ENCODE data around the gene IRF2BPL. TPM values are rescaled to one million over a fixed set of nuclear protein-coding genes. Genes with fewer than 3 reads are reported as not detected.

IRF2BPL gene
- polyA plus RNA-seq, 2 donors, result 3.5 to 9.5 TPM

- H3K27me3 ChIP-seq (ENCODE audit: control insufficient read depth in 1 of 2, insufficient read depth in 2 of 2, low read length in 2 of 2), result no peaks in the 10 kb centered on the region
- H3K4me1 ChIP-seq (ENCODE audit: control insufficient read depth in 2 of 2, insufficient read depth in 2 of 2, low read length in 1 of 2), result peaks cover 0 to 17% of the 10 kb centered on the region in 2 donors
- WGBS, 2 donors, result 32% methylated on average over 10 of the region's 10 CpGs
- H3K9me3 ChIP-seq (ENCODE audit: control insufficient read depth in 2 of 2, insufficient read depth in 1 of 2, low read depth in 1 of 2, low read length in 1 of 2), result no peaks in the 10 kb centered on the region
- peak overlapping the region; percentile 92 to 93 for H3K27ac ChIP-seq (ENCODE audit: low read depth in 2 of 2, low read length in 1 of 2)
- H3K4me3 ChIP-seq (ENCODE audit: low read depth in 1 of 2, low read length in 2 of 2), result no peak overlapping the region
- no peaks in the 10 kb centered on the region for H3K36me3 ChIP-seq (ENCODE audit: control insufficient read depth in 2 of 2, insufficient read depth in 2 of 2, low read length in 1 of 2)
These were observed 14.9 kb upstream of the IRF2BPL start for GRCh38 chr14:77043177-77043983.

- H3K36me3 ChIP-seq (ENCODE audit: control insufficient read depth in 2 of 2, insufficient read depth in 2 of 2, low read length in 1 of 2), result no peaks in the 10 kb centered on the region
- peak overlapping the region; percentile 76 to 93 for H3K27ac ChIP-seq (ENCODE audit: low read depth in 2 of 2, low read length in 1 of 2)
- no peaks in the 10 kb centered on the region for H3K9me3 ChIP-seq (ENCODE audit: control insufficient read depth in 2 of 2, insufficient read depth in 1 of 2, low read depth in 1 of 2, low read length in 1 of 2)
- H3K4me1 ChIP-seq (ENCODE audit: control insufficient read depth in 2 of 2, insufficient read depth in 2 of 2, low read length in 1 of 2), result peaks cover 0 to 20% of the 10 kb centered on the region in 2 donors
- WGBS, 2 donors, result 28 to 31% methylated on average over 14 of the region's 14 CpGs
- H3K27me3 ChIP-seq (ENCODE audit: control insufficient read depth in 1 of 2, insufficient read depth in 2 of 2, low read length in 2 of 2), result no peaks in the 10 kb centered on the region
- H3K4me3 ChIP-seq (ENCODE audit: low read depth in 1 of 2, low read length in 2 of 2), result no peak overlapping the region
These were observed 13.5 kb upstream of the IRF2BPL start for GRCh38 chr14:77041881-77042545.

GRCh38 chr14:77040741-77041653 lies 12.5 kb upstream of the IRF2BPL start:
- peak overlapping the region; percentile 17 to 25 for H3K4me3 ChIP-seq (ENCODE audit: low read depth in 1 of 2, low read length in 2 of 2)
- whole genome bisulfite sequencing, 2 donors, result 23 to 27% methylated on average over 23 of the region's 23 CpGs
- H3K27ac ChIP-seq (ENCODE audit: low read depth in 2 of 2, low read length in 1 of 2), result peak overlapping the region; percentile 93 to 97
- H3K9me3 ChIP-seq (ENCODE audit: control insufficient read depth in 2 of 2, insufficient read depth in 1 of 2, low read depth in 1 of 2, low read length in 1 of 2), result no peaks in the 10 kb centered on the region
- peaks cover 0 to 20% of the 10 kb centered on the region in 2 donors for H3K4me1 ChIP-seq (ENCODE audit: control insufficient read depth in 2 of 2, insufficient read depth in 2 of 2, low read length in 1 of 2)
- H3K27me3 ChIP-seq (ENCODE audit: control insufficient read depth in 1 of 2, insufficient read depth in 2 of 2, low read length in 2 of 2), result no peaks in the 10 kb centered on the region
- H3K36me3 ChIP-seq (ENCODE audit: control insufficient read depth in 2 of 2, insufficient read depth in 2 of 2, low read length in 1 of 2), result no peaks in the 10 kb centered on the region

GRCh38 chr14:77040059-77040740 lies 11.7 kb upstream of the IRF2BPL start:
- Histone ChIP-seq H3K36me3 (ENCODE audit: control insufficient read depth in 2 of 2, insufficient read depth in 2 of 2, low read length in 1 of 2) (no peaks in the 10 kb centered on the region), H3K4me1 (ENCODE audit: control insufficient read depth in 2 of 2, insufficient read depth in 2 of 2, low read length in 1 of 2) (peaks cover 0 to 17% of the 10 kb centered on the region in 2 donors), H3K27me3 (ENCODE audit: control insufficient read depth in 1 of 2, insufficient read depth in 2 of 2, low read length in 2 of 2) (no peaks in the 10 kb centered on the region), H3K4me3 (ENCODE audit: low read depth in 1 of 2, low read length in 2 of 2) (peak overlapping the region; percentile 17 to 25), H3K9me3 (ENCODE audit: control insufficient read depth in 2 of 2, insufficient read depth in 1 of 2, low read depth in 1 of 2, low read length in 1 of 2) (no peaks in the 10 kb centered on the region), H3K27ac (ENCODE audit: low read depth in 2 of 2, low read length in 1 of 2) (peak overlapping the region; percentile 93 to 97)
- 0 to 1% methylated on average over 26 of the region's 26 CpGs for WGBS, 2 donors

GRCh38 chr14:77039285-77040058 lies 11.0 kb upstream of the IRF2BPL start:
- 15 to 17% methylated on average over 10 of the region's 10 CpGs for WGBS, 2 donors
- peak overlapping the region; percentile 91 to 93 for H3K27ac ChIP-seq (ENCODE audit: low read depth in 2 of 2, low read length in 1 of 2)
- no peaks in the 10 kb centered on the region for H3K9me3 ChIP-seq (ENCODE audit: control insufficient read depth in 2 of 2, insufficient read depth in 1 of 2, low read depth in 1 of 2, low read length in 1 of 2)
- H3K36me3 ChIP-seq (ENCODE audit: control insufficient read depth in 2 of 2, insufficient read depth in 2 of 2, low read length in 1 of 2), result no peaks in the 10 kb centered on the region
- H3K4me3 ChIP-seq (ENCODE audit: low read depth in 1 of 2, low read length in 2 of 2), result peak overlapping the region in 1 of 2 donors; percentile 25
- peaks cover 0 to 17% of the 10 kb centered on the region in 2 donors for H3K4me1 ChIP-seq (ENCODE audit: control insufficient read depth in 2 of 2, insufficient read depth in 2 of 2, low read length in 1 of 2)
- no peaks in the 10 kb centered on the region for H3K27me3 ChIP-seq (ENCODE audit: control insufficient read depth in 1 of 2, insufficient read depth in 2 of 2, low read length in 2 of 2)

- no peak overlapping the region for H3K4me3 ChIP-seq (ENCODE audit: low read depth in 1 of 2, low read length in 2 of 2)
- peak overlapping the region; percentile 70 to 93 for H3K27ac ChIP-seq (ENCODE audit: low read depth in 2 of 2, low read length in 1 of 2)
- H3K36me3 ChIP-seq (ENCODE audit: control insufficient read depth in 2 of 2, insufficient read depth in 2 of 2, low read length in 1 of 2), result no peaks in the 10 kb centered on the region
- H3K4me1 ChIP-seq (ENCODE audit: control insufficient read depth in 2 of 2, insufficient read depth in 2 of 2, low read length in 1 of 2), result peaks cover 0 to 11% of the 10 kb centered on the region in 2 donors
- 35 to 39% methylated on average over 21 of the region's 21 CpGs for WGBS, 2 donors
- no peaks in the 10 kb centered on the region for H3K27me3 ChIP-seq (ENCODE audit: control insufficient read depth in 1 of 2, insufficient read depth in 2 of 2, low read length in 2 of 2)
- H3K9me3 ChIP-seq (ENCODE audit: control insufficient read depth in 2 of 2, insufficient read depth in 1 of 2, low read depth in 1 of 2, low read length in 1 of 2), result no peaks in the 10 kb centered on the region
These were observed 9.5 kb upstream of the IRF2BPL start for GRCh38 chr14:77037938-77038568.

- H3K4me3 ChIP-seq (ENCODE audit: low read depth in 1 of 2, low read length in 2 of 2), result no peak overlapping the region
- WGBS, 2 donors, result 69 to 71% methylated on average over 16 of the region's 16 CpGs
- H3K36me3 ChIP-seq (ENCODE audit: control insufficient read depth in 2 of 2, insufficient read depth in 2 of 2, low read length in 1 of 2), result no peaks in the 10 kb centered on the region
- H3K9me3 ChIP-seq (ENCODE audit: control insufficient read depth in 2 of 2, insufficient read depth in 1 of 2, low read depth in 1 of 2, low read length in 1 of 2), result no peaks in the 10 kb centered on the region
- H3K27ac ChIP-seq (ENCODE audit: low read depth in 2 of 2, low read length in 1 of 2), result peak overlapping the region; percentile 76 to 93
- H3K4me1 ChIP-seq (ENCODE audit: control insufficient read depth in 2 of 2, insufficient read depth in 2 of 2, low read length in 1 of 2), result peaks cover 0 to 16% of the 10 kb centered on the region in 2 donors
- H3K27me3 ChIP-seq (ENCODE audit: control insufficient read depth in 1 of 2, insufficient read depth in 2 of 2, low read length in 2 of 2), result no peaks in the 10 kb centered on the region
These were observed 8.9 kb upstream of the IRF2BPL start for GRCh38 chr14:77037215-77037937.
